HG03139 (cell line): Measurements from ENCODE around the gene IFNA14.

Experiments used
- ATAC-seq: cut with Tn5 transposase; IDR thresholded peaks from one replicate; pipeline ENCODE4 v1.9.1; 2021; ENCODE audit not compliant: unreplicated experiment

The IFNA14 gene

DNA sequence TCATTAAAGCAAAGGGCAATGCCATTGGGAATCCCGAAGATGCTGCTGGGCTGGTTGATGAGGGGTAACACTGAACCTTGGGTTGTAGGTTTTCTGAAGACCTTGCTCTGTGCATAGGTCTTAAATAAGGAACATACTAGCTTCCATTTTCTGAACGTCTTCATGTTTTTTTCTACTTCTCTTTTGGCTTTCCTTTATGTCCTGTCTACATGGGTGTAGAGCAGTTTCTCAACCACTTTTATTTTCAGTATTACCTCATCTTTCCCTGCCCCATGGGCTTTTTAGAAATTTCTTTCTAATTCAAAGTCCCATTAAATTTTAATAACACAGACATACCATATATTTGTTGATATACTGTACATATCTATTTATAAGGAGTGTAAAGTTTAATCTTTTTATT, at the start of gene IFNA14:
Gene IFNA14 (minus strand): TSS at position 95 of the 400 bp plus-strand sequence. CDS start 70 bp downstream, at position 25.
- ATAC-seq = no peak

DNA sequence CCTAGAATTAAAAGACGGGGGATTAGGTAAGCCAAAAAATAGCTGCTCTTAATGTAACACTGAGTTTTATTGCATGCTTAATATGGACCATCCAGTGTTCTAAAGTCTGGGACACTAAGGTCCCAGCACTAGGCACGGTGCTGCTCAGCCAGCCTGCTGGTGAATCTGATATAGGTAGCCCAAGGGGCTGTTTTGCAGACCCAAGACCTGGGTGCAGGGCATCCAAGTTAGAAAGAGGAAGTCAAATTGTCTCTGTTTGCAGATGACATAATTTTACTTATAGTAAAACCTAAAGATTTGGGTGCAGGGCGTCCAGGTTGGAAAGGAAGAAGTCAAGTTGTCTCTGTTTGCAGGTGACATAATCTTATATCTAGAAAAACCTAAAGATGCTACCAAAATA, 47.5 kb upstream of the IFNA14 start:
- ATAC-seq = no peak

DNA sequence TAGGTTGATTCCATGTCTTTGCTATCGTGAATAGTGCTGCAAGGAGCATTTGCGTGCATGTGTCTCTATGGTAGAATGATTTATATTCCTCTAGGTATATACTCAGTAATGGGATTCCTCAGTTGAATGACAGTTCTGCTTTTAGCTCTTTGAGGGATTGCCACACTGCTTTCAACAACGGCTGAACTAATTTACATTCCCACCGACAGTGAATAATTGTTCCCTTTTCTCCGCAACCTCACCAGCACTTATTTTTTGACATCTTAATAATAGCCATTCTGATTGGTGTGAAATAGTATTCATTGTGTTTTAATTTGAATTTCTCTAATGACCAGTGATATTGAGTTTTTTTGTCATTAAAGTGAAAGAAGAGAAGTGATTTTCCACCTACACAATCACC, 46.9 kb upstream of the IFNA14 start:
- no peak for ATAC-seq

DNA sequence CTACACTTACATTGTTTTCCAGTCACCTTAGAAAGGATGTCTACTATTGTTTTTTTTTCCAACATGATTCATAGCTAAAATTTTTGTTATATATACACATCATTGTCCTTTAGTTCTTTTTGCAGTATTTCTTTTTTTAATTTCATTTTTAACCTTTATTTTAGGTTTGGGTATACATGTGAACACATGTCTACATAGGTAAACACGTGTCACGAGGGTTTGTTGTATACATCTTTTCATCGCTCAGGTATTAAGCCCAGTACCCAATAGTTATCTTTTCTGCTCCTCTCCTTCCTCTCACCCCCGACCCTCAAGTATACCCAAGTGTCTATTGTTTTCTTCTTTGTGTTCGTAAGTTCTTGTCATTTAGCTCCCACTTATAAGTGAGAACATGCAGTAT, 46.3 kb upstream of the IFNA14 start:
- ATAC-seq = no peak

DNA sequence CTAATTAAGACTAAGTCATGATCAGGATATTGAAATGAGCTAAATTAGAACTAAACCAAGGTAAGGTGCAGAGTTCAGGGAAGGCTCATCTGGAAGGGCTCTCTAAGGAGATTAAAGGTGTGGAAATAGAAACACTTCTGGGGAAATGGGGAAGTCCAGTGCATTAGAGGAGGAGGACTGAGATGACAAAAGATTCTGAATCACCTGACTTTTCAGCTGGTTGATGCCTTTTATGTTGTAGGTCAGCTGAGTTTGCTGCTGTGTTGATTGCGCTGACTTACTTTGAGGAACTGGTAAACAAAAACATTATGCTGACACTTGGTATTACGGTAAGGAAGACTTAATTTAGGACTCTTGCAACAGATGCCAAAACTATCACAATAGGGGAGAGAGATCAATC, 41.5 kb upstream of the IFNA14 start:
- ATAC-seq = no peak

DNA sequence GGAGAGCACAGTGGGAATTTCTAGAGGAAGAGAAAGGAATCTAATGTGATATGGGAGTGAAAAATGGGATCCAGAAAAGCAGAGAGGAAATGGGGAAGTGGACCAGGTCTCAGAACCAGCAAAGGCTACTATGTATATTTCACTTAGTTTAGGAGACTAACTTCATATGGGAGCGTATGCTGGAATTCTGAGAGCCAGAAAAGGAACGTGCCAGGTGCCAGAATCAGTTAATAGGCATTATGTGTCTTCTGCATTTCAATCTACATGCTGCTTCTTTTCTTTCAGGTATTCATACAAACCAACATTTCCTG, 28.5 kb upstream of the IFNA14 start:
- ATAC-seq = no peak

DNA sequence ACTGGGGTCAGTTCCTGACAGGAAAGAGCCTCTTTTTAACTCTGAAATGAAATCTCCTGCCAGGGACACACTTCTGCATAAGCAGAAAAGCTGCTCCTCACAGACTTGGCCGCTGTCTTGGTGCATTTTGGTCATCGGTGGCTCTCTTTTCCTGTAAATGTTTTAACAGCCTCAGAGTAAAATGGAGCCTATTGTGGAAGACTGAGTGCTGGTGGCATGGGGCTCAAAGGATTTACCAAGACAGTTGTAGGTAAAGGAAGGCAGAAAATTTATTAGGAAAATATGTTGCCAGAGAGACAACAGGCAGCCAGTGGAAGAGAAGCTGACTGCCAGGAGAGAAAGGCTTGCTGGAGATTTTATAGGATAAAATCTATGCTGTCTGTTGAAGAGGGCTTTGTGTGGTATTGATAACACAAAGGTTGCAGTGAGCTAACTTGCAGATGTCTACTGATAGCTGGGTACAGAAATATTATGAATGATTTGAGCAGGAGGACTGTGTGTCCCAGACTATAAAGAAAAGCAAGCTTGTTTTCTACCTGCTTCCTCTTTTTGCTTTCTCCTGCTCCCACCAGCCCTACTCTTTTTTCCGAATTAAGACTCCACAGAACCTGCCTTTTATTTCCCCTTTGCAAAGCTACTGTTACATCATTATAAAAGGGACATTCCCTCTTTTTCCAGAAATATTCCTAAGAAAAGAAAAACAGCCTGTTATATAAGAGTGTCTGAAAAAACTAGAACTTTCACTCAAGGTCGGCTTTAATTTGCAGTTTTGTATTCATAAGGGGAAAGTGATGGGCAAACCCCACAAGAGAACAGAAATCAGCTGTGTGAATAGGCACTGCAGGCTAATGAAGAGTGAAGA, 27.9 kb upstream of the IFNA14 start:
- peak; percentile 42 for ATAC-seq

DNA sequence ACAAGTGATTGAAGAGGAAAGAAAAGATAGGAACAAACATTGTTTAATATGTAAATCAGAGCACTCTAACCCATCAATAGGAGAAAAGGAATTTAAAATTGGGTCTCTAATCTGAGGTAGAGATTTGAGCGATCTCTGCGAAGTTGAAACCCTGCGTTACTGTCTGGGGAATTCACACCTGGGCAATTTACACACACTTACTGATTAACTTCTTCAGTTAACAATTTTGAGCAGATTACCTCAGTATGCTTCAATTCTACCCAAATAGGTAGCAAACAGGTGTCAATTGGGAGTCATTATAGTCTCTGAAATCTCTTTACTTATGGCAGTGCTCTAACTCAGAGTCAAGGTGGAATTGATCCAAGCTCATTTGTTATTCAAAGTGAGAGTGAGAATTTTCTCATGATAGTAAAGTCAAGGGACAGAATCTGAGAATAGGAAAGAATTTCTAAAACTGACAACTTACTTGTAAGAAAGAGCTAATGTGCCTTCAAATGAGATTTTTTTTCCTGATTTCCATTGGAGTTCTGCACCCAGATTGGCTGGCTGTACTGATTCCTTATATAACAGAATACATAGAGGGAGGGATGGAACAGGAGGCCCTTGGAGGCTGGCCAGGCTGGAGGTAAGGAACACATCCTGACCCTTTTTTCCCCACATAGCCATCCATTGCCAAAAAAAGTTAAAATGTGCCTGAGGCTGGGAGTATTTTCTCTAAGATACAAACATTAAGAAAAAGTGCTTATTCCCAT, 27.1 kb upstream of the IFNA14 start:
- peak; percentile 47 for ATAC-seq

DNA sequence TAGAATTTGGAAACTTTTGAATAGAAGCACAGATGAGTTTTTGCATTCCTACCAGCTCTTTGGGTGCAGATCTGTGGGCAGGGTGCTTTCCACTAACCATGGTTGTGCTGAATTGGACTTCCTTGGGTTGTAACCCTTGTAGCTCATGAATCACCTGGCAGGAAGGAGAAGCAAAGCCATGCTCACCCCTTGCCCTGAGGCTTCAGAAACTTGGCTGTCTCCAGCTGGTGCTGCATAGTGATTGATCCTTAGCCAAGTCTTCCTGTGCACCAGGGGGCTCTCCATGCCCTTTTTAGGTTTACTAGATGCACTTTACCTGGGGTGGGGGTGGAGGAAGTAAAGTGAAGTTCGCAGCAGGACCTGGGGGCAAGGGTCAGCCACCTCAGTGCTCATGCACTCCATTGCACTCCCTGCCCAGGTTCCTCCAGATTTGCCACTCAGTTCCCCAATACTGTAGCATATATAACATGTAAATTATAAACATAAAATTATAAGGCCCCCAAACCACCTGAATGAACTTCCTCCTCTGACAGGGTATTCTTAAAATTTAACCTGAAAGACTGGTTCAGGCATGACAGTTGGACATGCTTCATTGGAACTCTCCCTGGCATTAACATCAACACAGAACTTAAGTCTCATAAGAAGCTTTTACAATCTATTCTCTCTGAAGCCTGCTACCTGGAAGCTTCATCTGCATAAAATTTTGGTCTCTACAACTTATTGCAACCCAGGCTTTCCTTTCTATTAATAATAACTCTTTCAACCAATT, 25.8 kb upstream of the IFNA14 start:
- no peak for ATAC-seq

DNA sequence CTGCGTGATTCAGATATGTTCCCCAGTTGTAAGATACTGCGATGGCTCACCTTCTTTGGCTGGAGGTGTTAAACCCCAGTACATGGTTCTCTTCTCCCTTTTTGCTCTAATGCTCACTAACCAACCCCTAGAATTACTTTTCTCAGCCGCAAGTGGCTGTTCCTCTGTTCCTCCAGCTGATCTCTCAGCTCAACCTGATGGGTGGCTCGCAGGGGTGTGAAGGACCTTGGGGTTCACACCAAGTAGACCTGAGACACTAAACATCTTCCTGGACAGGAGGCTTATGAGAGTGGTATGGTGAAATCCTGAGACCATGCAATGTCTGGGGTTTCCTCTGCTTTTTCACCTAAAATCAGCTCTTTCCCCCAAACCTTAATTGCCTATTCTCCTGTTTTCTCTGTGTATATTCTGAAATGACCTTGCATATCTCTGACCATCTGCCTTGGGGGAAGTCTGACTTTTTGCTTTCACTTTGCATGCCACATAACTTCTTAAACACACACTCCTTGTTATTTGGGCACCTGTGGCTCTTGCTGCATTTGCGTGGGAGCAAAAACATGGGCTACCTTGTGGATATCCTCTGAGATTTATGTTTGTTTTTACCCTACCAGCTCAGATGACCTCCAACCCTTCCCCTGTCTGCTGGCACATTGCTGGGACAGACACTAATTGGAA, 15.9 kb upstream of the IFNA14 start:
- ATAC-seq = no peak

DNA sequence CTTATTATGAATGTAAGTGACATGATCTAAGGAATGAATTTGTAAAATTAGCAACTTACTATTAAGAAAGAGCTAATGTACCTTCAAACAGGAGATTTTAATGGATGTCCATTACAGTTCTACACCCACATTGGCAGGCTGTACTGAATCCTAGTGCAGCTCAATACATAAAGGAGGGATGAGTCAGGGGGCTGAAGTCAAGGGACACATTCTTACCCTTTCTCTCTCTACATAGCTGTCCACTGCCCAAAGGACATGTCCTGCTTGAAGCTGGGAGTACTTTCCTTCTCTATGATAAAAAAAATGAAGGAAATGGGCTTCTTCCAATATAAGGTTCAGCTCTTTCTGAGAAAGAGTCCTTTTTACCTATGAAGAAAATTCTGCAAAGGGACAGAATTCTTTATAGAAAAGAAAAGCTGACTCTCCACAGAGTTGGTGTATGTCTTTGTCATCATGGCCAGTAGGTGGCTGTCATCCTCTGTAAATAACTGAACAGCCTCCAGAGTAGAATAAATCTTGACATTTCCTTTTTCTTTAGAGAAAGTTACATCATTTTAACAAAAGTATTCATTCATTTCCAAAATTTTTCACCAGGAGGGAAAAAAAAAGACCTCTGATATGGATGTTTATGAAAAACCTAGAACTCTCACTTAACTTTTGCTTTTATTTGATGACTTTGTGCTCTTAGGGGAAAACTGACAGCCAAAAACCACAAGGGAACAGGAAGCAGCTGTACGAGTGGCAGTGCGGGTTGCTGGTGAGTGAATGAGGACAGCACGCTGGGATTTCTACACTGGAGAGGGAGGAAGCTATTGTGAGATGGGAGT, 13.1 kb upstream of the IFNA14 start:
- ATAC-seq = peak; percentile 77

DNA sequence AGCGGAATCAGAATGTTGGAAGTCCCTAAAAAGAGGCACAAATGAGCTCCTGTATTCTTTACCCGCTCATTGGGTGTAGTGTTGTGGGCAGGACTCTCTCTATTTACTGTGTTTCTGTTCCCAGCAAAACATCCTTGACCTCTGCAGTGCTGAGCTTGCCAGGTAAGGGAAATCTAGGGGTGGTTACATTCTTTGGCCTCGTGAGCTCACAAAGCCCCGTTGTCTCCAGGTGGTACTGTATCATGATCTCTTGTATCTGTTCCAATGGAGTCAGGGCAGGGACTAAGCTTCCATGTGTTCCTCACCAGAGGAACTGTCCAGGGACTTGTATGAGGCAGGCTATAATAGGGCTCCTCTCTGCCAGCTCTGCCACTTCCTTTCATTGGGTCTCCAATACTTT, 11.8 kb upstream of the IFNA14 start:
- ATAC-seq = no peak

DNA sequence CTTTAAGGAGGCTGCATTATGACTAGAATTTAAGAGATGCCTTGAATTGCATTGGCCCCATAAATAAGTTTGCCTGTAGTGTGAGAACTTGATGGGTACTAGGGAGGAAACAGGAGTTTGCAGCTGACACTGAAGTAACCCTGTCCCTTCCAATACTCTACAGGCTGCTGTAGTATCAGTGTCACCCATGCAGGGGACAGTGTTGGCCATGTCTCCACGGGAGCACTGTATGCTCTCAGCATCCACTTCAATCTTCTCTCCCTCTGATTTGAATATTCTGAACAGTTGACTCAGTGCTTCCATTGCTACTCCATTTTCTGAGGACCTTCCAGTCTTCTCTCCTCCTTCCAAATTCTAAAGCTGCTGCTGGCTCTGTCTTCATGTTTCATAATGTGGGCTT, 11.4 kb upstream of the IFNA14 start:
- ATAC-seq = no peak

DNA sequence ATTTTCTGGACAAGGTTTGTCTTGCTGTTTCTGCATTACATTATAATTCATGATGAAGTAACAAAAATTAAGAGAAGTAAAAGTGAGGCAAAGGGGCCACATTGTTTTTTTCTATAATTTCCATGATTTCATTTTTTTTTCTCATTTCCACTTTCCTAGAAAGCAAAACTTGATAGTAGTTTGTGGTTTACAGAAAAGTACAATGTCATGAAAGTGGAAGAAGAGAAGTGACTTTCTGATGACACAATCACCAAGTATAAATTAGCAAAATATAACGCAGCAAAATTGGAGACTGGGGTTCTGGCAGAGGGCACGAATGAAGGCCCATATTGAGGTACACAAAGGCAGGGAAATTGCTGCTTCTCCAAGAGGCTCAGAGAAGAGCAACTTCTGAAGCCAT, 5.0 kb upstream of the IFNA14 start:
- ATAC-seq = no peak

DNA sequence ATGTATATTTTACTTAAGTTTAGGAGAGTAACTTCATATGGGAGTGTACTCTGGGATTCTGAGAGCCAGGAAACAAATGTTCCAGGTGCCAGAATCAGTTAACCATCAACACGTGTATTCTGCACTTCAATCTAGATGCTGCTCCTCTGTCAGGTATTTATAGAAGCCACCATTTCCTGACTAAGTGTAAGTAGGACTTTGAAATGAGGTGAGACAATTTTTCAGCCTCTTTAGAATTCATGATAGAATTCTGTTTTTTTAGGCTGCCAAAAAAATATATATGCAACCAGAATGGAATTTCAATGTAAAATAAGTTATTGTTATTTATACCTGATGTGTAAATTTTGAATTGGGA, 3.5 kb downstream of the IFNA14 start:
- ATAC-seq = peak; percentile 36

DNA sequence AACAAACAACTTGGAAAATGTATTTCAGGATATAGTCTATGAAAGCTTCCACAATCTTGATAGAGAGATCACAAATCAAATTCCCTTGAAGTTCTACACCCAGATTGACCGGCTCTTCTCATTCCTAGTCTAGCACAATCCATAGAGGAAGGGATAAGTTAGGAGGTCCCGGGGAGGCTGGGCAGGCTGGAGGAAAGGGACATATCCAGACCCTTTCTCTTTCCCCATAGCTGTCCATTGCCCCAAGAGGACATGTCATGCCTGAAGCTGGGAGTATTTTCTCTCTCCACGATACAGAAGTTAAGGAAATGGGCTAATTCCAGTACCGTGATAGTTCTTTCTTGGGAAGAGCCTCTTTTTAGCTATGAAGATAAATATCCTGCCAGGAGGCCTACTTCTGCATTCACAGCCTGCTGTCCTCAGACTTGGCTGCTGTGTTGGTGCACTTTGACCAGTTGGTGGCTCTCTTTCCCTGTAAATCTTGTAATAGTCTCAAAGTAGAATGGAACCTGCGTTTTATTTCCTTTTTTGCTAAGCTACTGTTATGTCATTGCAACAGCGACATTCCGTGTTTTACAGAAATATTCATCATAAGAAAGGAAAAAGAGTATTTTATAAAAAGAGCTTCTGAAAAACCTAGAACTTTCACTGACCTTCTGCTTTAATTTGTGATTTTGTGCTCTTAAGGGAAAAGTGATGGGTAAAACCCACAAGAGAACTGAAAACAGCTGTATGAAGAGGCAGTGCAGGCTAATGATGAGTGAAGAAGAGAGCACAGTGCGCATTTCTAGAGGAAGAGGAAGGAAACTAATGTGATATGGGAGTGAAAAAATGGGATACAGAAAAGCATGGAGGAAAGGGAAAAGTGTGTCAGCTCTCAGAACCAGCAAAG, 4.1 kb downstream of the IFNA14 start:
- peak; percentile 74 for ATAC-seq

DNA sequence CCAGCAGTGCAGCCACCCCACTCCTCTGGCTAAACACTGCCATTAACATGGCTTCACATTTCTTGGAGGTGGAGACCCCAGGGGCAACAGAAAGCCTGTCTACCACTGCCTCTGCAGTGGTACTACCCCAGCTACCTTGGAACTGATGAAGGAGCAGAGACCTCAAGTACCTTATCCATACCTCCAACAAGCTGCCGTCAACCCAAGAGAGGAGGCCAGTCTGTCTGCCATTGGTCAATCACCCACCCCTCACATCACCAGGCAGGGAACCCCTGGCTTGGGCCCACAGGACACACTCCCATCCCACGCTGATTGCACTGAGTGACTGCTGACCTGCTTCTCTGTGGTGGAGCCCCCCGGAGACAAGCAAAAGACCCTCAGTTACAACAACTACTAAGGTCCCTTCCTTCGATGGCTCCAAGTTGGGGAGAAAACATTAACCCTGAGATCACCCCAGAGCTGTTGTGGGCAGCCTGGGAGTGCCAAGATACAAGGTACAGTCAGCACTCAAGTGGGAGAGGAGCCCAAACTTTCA, 5.6 kb downstream of the IFNA14 start:
- ATAC-seq = no peak

DNA sequence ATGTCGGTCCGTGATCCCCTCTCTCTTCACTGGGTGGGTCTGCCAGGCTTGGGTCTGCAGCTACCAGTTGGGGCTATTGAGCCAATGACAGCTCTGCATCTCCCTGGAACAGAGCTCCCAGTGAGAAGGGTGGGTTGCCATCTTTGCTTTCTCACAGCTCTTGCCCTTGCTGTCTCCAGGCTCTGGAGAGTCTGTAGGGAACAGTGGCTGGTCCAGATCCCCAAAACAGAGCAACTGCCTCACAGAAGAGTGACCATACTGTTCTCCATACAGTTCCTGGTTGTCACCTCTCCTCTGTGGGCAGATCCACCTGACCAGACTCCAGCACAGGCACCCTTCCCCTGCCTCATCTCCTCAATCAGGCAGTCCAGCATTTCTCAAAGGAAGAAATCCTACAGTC, 6.5 kb downstream of the IFNA14 start:
- ATAC-seq = no peak

DNA sequence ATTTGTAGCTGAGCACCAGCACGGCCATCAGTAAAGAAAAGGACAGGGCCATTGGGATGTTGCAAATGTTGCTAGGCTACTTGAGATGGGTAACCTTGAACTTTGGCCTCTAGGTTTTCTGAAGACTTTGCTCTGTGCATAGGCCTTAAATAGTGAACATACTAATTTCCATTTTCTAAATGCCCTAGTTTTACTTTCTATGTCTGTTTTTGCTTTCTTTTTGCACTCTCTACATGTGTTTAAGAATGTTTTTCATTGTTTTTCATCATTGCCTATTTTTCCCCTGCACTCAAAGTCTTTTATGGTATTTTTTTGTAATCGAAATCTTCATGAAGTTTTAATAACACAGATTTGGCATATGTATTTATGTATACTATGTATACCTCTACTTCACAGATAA, 11.7 kb downstream of the IFNA14 start, which contains the start of gene IFNA17:
Gene IFNA17 (minus strand): TSS at position 101 of the 400 bp plus-strand sequence. CDS start 49 bp downstream, at position 52.
- ATAC-seq = no peak
